GM23248 (cell line): ENCODE results near the gene FBXL12. TPM values are rescaled to one million over a fixed set of nuclear protein-coding genes. Genes with fewer than 3 reads are reported as not detected.
"Not testable (repeated sequence)": the region's sequence is repeated elsewhere in the genome, so short reads cannot be mapped to it uniquely, and the experiment has no call there.

Experiments used
- DNase-seq: peaks from one replicate; pipeline ENCODE4 v3.0.0-alpha.2; 2015
- H2AFZ ChIP-seq: fragments of 200-600 bp; sonication (generic); 2 replicates; pipeline ENCODE4 v1.6.1; 2016; ENCODE audit warnings: antibody characterized with exemption
- H3F3A ChIP-seq: fragments of 200-600 bp; sonication (generic); 2 replicates; pipeline ENCODE4 v1.6.1; 2016; ENCODE audit warnings: mild to moderate bottlenecking, antibody characterized with exemption, mixed run types; ENCODE audit not compliant: insufficient read depth
- H3K27ac ChIP-seq: fragments of 200-600 bp; sonication (generic); 2 replicates; pipeline ENCODE4 v1.5.1; 2016; ENCODE audit warnings: mild to moderate bottlenecking
- H3K27me3 ChIP-seq: fragments of 200-600 bp; sonication (generic); replicated peaks from 2 replicates; pipeline ENCODE4 v1.6.1; 2016; ENCODE audit warnings: mild to moderate bottlenecking; ENCODE audit not compliant: insufficient read depth
- H3K36me3 ChIP-seq: fragments of 200-600 bp; sonication (generic); 2 replicates; pipeline ENCODE4 v1.6.1; 2016; ENCODE audit warnings: low read depth, mild to moderate bottlenecking
- H3K4me1 ChIP-seq: fragments of 200-600 bp; sonication (generic); 2 replicates; pipeline ENCODE4 v1.6.1; 2016; ENCODE audit warnings: mild to moderate bottlenecking; ENCODE audit not compliant: insufficient read depth
- H3K4me2 ChIP-seq: fragments of 200-600 bp; sonication (generic); one replicate; pipeline ENCODE4 v1.6.1; 2016; ENCODE audit warnings: mild to moderate bottlenecking; ENCODE audit not compliant: unreplicated experiment
- H3K4me3 ChIP-seq: fragments of 200-600 bp; sonication (generic); 2 replicates; pipeline ENCODE4 v1.5.1; 2016; ENCODE audit warnings: mild to moderate bottlenecking
- H3K79me2 ChIP-seq: fragments of 200-600 bp; sonication (generic); 2 replicates; pipeline ENCODE4 v1.6.1; 2016; ENCODE audit warnings: mild to moderate bottlenecking; ENCODE audit not compliant: insufficient read depth
- H3K9ac ChIP-seq: fragments of 200-600 bp; sonication (generic); 2 replicates; pipeline ENCODE4 v1.6.1; 2016; ENCODE audit warnings: mild to moderate bottlenecking
- H3K9me2 ChIP-seq: fragments of 200-600 bp; sonication (generic); 2 replicates; pipeline ENCODE4 v1.6.1; 2016; ENCODE audit warnings: mixed run types, mild to moderate bottlenecking, moderate library complexity; ENCODE audit not compliant: insufficient read depth
- H3K9me3 ChIP-seq: fragments of 200-600 bp; sonication (generic); one replicate; pipeline ENCODE4 v1.6.1; 2017; ENCODE audit warnings: low read depth
- H4K20me1 ChIP-seq: fragments of 200-600 bp; sonication (generic); 2 replicates; pipeline ENCODE4 v1.6.0; 2016; ENCODE audit not compliant: insufficient read depth
- EZH2 ChIP-seq: fragments of 200-600 bp; sonication (generic); IDR thresholded peaks from 2 replicates; pipeline ENCODE4 v1.6.1; 2018; ENCODE audit warnings: antibody characterized with exemption, mild to moderate bottlenecking; ENCODE audit not compliant: insufficient read depth, poor library complexity, severe bottlenecking
- EZH2phosphoT487 ChIP-seq: fragments of 200-600 bp; sonication (generic); IDR thresholded peaks from 2 replicates; pipeline ENCODE4 v1.6.1; 2018; ENCODE audit warnings: antibody characterized with exemption, moderate library complexity, mild to moderate bottlenecking, low read depth; ENCODE audit not compliant: insufficient read depth
- WGBS, 2 experiments: methylation state at CpG; one replicate each; pipeline ENCODE4 v1.1.6; 2015 to 2017; ENCODE audit warnings: low lambda C conversion rate in 2 of 2, low coverage in 1 of 2; ENCODE audit errors: missing lambda C conversion rate in 2 of 2; 5-methylcytosine and 5-hydroxymethylcytosine counted together
- in situ Hi-C: fragments of 300-500 bp; cut with MboI; formaldehyde crosslinking; loops from 2 replicates; pipeline ENCODE4 v1.15.0; 2020
- polyA plus RNA-seq: library from polyadenylated mRNA; unstranded; fragments of >200 nt; fragmentation: Nextera tagmentation; extraction: Ambion mirVana; gene quantifications from 2 replicates; pipeline ENCODE4 v1.2.1, GENCODE V29; 2016
- total RNA-seq: library from RNA; depleted of rRNA; stranded (reverse); fragments of >200 nt; shearing (Covaris generic); gene quantifications from 2 replicates; pipeline ENCODE4 v1.2.3, GENCODE V29; 2014

The FBXL12 gene
- total and polyA plus RNA-seq, 2 experiments from 2014 or later, result 21.9 to 27.1 TPM

DNA sequence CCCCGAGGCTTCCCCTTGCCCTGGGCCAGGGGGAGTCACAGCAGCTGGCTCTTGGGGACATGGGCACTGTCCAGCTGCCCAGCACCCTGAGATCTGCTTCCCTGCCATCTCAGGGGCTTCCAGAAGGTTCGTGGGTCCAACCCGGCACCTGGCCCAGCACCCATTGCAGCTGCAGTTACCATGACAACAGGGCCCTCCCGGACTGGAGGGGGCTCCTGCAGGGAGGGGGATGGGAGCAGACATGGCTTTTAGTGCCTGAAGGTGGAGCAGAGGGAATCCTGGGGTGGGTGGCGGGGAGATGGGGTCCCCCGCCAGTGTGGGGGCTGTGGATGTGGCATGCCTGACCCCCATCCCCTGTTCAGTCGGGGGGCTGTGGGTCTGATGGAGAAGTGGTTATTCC, 30.9 kb upstream of the FBXL12 start:
- Histone ChIP-seq H3K27ac (no peak overlapping the region), H3K9ac (no peak overlapping the region), H4K20me1 (no peaks in the 10 kb centered on the region), H3K36me3 (no peaks in the 10 kb centered on the region), H3K9me3 (no peaks in the 10 kb centered on the region), H3F3A (no peaks in the 10 kb centered on the region), H3K4me3 (no peak overlapping the region), H3K79me2 (no peaks in the 10 kb centered on the region), H3K9me2 (no peaks in the 10 kb centered on the region), H3K4me1 (0 out of 2 replicates have a peak, but pooled peaks cover 5% of the 10 kb centered on the region), H3K27me3 (no peaks in the 10 kb centered on the region), H2AFZ (no peak overlapping the region), H3K4me2 (no peak overlapping the region)
- DNase-seq, result no peak
- in situ Hi-C loops, result no loop called here
- no peak for TF ChIP-seq EZH2
- TF ChIP-seq EZH2phosphoT487, result no peak
- 66 to 74% methylated on average over 5 to 7 of the region's 7 CpGs for WGBS, 2 experiments

GRCh38 chr19:9848762-9849161, 29.9 kb upstream of the FBXL12 start:
- Histone ChIP-seq H3K9me2 (no peaks in the 10 kb centered on the region), H3K4me3 (no peak overlapping the region), H3K27ac (no peak overlapping the region), H2AFZ (no peak overlapping the region), H4K20me1 (no peaks in the 10 kb centered on the region), H3K9ac (no peak overlapping the region), H3K36me3 (peaks cover 5% of the 10 kb centered on the region; the same call in 1 of the 2 replicates), H3K9me3 (no peaks in the 10 kb centered on the region), H3K4me1 (0 out of 2 replicates have a peak, but pooled peaks cover 5% of the 10 kb centered on the region), H3K27me3 (no peaks in the 10 kb centered on the region), H3K79me2 (no peaks in the 10 kb centered on the region), H3K4me2 (no peak overlapping the region), H3F3A (no peaks in the 10 kb centered on the region)
- no peak for TF ChIP-seq EZH2phosphoT487
- no peak for TF ChIP-seq EZH2
- DNase-seq, result no peak
- in situ Hi-C loops, result no loop called here
- 90 to 91% methylated on average over 19 to 23 of the region's 23 CpGs for WGBS, 2 experiments

GRCh38 chr19:9848060-9848459, 29.2 kb upstream of the FBXL12 start:
- in situ Hi-C loops, result no loop called here
- H3K4me3 ChIP-seq, result no peak overlapping the region
- no peaks in the 10 kb centered on the region for H3K27me3 ChIP-seq
- 0 out of 2 replicates have a peak, but pooled peaks cover 2% of the 10 kb centered on the region for H3K4me1 ChIP-seq
- no peaks in the 10 kb centered on the region for H3F3A ChIP-seq
- no peak for DNase-seq
- no peak overlapping the region for H2AFZ ChIP-seq
- H3K79me2 ChIP-seq, result no peaks in the 10 kb centered on the region
- H3K4me2 ChIP-seq, result no peak overlapping the region
- H3K9me2 ChIP-seq, result no peaks in the 10 kb centered on the region
- no peaks in the 10 kb centered on the region for H4K20me1 ChIP-seq
- peaks cover 5% of the 10 kb centered on the region; the same call in 1 of the 2 replicates for H3K36me3 ChIP-seq
- no peaks in the 10 kb centered on the region for H3K9me3 ChIP-seq
- no peak for TF ChIP-seq EZH2
- TF ChIP-seq EZH2phosphoT487, result no peak
- WGBS, 2 experiments, result 43 to 53% methylated on average over 4 of the region's 4 CpGs
- no peak overlapping the region for H3K27ac ChIP-seq
- no peak overlapping the region for H3K9ac ChIP-seq

DNA sequence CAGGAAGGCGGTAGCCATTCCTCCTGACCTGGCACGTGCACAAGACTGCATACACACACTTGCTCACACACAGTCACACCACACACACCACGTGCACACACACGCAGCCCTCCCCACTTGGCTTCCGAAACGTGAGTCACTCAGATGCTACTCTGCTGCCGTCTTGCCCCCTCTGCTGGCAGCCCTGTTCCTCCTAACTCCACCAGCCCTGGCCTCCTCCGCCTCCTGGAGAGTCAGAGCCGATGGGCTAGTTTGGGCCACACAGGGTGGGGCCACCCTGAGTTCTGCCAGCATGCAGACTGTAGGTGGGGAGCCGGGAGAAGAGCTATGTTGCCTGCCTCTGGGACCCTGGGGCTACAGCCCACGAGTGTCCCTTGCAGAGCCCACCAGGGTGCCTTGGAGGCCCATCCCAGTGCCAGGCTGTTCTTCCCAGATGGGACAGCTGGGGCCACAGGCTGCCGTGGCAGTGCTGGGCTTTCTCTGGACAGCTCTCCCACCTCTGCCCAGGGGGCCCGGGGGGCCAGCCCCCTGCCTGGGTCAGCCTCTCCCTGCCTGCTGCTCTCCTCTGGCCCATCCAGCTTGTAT, 28.3 kb upstream of the FBXL12 start:
- H3F3A ChIP-seq, result no peaks in the 10 kb centered on the region
- H3K4me3 ChIP-seq, result no peak overlapping the region
- peaks cover 5% of the 10 kb centered on the region; the same call in 1 of the 2 replicates for H3K36me3 ChIP-seq
- no peaks in the 10 kb centered on the region for H3K9me3 ChIP-seq
- no peaks in the 10 kb centered on the region for H3K27me3 ChIP-seq
- H4K20me1 ChIP-seq, result no peaks in the 10 kb centered on the region
- in situ Hi-C loops, result no loop called here
- H3K9ac ChIP-seq, result peak overlapping the region; percentile 35; the same call in 1 of the 2 replicates
- no peaks in the 10 kb centered on the region for H3K79me2 ChIP-seq
- no peak for TF ChIP-seq EZH2
- TF ChIP-seq EZH2phosphoT487, result no peak
- H2AFZ ChIP-seq, result no peak overlapping the region
- no peaks in the 10 kb centered on the region for H3K9me2 ChIP-seq
- no peak overlapping the region for H3K4me2 ChIP-seq
- peak overlapping the region; percentile 62 for H3K27ac ChIP-seq
- H3K4me1 ChIP-seq, result no peaks in the 10 kb centered on the region
- WGBS, 2 experiments, result 9% methylated on average over 13 of the region's 13 CpGs
- DNase-seq, result peak; percentile 99

- H3K4me1 ChIP-seq, DNase-seq, H3K36me3 ChIP-seq, H3K27ac ChIP-seq, in situ Hi-C loops, H3K4me2 ChIP-seq, H3K4me3 ChIP-seq, H3K9me2 ChIP-seq, H3K9ac ChIP-seq, H2AFZ ChIP-seq, H3K79me2 ChIP-seq, H3K27me3 ChIP-seq, H3K9me3 ChIP-seq, H3F3A ChIP-seq, H4K20me1 ChIP-seq: not testable (repeated sequence)
- 86 to 94% methylated on average over 12 of the region's 12 CpGs for WGBS, 2 experiments
These were observed 24.9 kb upstream of the FBXL12 start for GRCh38 chr19:9843626-9844273.
